Stimulated activated CD4-positive, alpha-beta T cell treated with anti-CD3 and anti-CD28 coated beads, Interleukin-12 subunit alpha, Interleukin-12 subunit beta, amount 100 ng/mL, for 4 hours (primary cell): ENCODE data around the gene TMEM179.

Experiments
- DNase-seq: peaks from one replicate; pipeline ENCODE4 v3.0.0-alpha.2; 2020

TMEM179 gene

GRCh38 chr14:104554088-104554607, 50.4 kb downstream of the TMEM179 start:
- DNase-seq, result no peak

DNA sequence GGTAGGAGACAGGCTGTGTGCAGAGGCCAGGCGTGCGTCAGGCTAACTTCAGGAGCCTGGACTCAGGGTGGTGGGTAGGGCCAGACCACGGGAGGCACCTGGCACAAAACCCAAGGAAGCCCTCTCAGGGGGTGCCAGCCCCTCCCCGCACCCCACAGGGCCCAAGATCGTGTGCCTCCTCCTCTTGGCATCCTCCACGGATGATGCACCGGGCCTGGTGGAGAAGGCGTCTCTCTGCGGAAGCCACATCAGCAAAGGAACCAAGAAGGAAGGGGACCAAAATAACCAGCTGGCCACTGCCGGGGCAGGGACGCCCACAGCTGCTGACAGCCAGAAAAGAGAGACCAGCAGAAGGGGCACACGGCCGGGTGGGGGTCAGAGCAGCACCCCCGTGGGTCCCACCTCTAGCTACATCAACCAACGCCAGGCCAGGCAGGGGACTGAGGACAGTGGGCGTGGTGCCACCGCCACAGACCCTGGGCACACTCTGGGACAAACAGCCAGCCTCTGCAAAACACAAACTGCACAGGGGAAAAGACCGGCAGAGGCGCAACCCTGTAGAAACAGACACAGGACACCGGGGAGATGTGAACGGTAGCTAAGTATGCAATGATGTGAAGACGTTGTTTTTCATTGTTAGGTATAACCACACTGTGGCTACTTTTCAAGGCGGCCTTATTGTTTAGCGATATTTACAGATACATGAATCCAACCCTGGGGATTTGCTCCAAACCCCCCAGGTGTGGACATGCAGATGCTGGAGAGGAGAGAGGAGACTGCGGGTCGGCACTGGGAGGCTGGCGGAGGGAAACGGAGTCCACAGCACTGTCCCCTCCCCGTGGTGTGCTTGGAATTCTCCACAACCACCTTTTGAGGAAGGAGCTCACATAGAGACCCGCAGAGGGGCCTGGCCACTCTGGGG, 51.1 kb downstream of the TMEM179 start:
- no peak for DNase-seq

GRCh38 chr14:104552738-104553125, 51.8 kb downstream of the TMEM179 start:
- DNase-seq, result no peak

- no peak for DNase-seq
Observed at GRCh38 chr14:104551851-104552737, 52.5 kb downstream of the TMEM179 start.

GRCh38 chr14:104550861-104551728, 53.5 kb downstream of the TMEM179 start:
- DNase-seq, result no peak

- no peak for DNase-seq
Observed at GRCh38 chr14:104550340-104550860, 54.2 kb downstream of the TMEM179 start.

DNA sequence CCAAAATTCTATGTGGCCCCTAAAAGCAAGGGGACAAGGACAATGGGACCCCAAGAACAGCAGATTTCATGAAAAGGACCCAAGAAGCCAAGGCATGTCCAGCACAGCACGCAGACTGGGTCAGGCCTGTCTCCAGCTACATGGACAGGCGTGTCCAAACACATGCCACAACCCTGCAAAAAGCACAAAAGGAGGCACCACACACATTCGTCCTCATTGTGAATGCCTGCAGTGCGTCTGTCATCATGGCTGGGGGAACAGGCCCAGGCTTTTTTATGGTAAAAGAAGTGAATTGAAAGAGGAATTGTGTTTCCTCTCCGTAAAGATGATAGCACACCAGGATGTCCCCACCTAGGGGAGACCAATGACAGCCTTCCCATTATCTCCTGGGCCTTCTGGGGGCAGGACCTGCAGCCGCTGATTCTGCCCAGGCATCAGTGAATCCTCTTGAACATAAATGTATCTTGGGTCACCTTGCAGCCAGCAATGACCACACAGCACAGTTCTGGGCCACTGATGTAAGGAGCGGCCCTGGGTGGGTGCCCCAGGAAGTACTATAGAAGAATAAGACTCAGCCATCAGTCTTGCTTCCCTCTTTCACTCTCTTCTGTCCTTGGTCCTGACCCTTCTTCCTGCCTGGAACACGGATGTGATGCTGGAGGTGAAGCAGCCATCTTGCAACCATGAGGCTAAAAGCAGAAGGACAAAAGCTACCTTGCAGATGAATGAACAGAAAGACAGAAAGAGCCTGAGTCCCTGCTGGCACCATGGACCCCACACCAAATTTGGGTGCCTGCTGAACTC, 54.8 kb downstream of the TMEM179 start:
- DNase-seq, result no peak

- DNase-seq, result no peak
Observed at GRCh38 chr14:104548802-104549535, 55.6 kb downstream of the TMEM179 start.

- no peak for DNase-seq
Observed at GRCh38 chr14:104547998-104548700, 56.4 kb downstream of the TMEM179 start.

DNA sequence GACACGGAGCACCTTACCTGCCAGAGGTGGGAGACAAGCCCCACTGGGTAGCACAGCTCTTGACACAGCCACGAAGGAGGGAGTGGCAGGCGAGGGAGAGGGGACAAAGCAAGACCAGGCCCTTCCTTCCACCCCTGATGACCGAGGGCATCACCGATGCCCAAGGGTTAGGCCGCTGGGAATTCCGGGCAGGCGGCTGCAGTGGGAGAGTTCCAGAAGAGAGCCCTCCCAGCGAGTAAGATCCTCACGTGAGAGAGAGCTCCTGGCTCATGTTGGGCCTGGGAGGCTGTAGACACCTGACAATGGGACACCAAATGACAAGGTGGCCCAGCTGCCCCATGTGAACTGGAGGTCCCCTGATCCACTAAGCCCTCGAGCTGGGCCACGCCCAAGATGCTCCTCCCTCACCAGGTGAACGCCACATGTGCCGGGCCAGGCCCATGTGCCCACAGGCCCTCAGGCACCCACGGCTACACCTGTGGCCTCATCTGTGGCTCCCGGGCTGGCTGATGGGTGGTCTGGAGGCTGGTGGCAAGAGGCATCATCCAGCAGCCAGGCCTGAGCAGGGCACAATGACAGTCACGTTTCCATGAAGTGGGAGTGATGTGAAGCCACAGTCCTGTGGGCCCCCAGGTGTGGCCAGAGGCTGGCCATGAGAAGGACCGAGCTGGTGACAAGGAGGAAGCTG, 57.1 kb downstream of the TMEM179 start:
- no peak for DNase-seq

- no peak for DNase-seq
Observed at GRCh38 chr14:104546591-104547309, 57.8 kb downstream of the TMEM179 start.

DNA sequence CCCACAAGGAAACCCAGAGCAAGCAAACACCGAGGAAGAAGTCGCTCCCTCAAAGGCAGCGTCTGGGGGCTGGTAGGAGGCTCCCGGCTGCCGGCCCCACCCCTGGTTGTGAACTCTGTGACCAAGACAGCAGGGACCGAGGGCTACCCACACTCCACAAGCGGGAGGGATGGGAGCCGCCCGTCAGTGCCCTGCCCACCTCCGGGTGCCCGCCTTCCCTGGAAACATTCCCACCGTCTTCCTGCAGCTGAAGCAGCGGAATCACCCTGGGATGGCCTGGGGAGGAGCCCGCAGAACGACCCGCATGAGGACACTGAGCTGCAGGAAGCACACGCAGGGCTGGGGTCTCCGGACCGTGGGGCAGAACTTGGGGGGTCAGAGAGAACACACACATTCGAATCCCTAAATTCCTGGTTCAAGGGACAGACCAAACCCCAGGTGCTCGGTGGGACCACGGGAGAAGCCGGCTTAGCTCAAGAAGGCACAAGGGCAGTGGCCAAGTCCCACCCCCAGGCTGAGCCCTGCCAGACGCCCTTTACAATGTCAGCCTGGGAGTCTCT, 58.5 kb downstream of the TMEM179 start:
- DNase-seq, result no peak

DNA sequence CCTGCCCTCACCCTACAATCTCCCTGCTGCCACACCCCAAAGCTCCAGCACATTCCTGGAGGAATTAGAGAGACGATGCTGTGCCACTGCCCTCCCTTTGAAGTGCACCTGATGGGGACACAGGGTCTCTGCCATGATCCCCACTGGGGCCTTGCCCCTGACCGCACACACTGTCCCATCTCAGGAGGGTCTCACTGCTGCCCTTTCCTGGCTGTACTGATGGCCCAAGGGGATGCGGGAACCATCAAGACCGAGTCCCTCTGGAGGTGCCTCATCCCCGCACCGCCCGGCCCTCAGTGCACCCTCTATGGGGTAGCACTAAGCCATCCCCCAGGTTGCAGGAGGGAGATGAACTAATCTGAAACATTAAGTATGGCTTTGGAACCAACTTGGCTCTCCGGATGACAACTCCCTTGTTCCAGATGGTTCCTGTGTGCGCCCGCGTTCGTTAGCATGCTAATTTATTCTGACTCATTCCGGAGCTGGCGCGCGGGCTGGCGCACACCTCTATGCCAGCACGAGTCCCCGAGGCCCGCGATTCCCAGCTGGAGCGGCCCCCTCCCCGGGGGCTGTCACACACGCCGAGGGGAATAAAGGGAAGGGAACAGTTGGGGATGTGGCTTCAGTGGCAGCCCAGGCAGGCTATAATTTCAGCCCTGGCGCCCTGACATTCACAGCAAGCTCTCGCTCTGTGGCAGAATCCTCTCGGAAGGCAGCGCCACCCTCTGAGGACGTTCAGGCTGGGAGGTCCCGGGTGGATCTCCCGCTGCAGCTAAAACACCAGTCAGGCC, 59.2 kb downstream of the TMEM179 start:
- DNase-seq, result no peak

DNA sequence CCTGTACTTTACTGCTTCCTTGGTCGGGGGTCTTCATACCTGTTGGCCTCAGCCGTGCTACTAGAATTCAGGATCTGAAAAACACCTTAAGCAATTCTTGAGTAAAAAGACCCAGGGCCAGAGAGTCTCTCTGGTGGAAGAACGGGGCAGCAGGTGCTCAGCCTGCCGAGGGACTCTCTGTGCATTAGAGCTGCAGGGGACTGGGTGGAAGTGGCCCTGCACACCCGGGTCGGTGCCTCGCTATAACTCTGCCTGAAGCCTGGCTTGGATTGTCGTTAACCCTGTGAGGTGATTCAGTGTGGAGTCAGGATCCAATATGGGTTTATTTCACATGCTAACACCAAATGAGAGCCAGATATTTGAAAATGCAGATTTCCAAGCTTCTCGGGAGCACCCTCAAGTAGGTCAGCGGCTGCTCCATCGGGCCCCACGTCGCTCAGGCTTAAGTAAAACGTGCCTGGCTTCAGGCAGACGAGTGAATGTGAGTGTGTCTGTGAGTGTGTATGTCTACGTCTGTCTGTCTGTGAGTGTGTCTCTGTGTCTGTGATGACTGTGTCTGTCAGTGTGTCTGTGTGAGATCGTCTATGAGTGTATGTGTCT, 60.1 kb downstream of the TMEM179 start:
- DNase-seq, result no peak

DNA sequence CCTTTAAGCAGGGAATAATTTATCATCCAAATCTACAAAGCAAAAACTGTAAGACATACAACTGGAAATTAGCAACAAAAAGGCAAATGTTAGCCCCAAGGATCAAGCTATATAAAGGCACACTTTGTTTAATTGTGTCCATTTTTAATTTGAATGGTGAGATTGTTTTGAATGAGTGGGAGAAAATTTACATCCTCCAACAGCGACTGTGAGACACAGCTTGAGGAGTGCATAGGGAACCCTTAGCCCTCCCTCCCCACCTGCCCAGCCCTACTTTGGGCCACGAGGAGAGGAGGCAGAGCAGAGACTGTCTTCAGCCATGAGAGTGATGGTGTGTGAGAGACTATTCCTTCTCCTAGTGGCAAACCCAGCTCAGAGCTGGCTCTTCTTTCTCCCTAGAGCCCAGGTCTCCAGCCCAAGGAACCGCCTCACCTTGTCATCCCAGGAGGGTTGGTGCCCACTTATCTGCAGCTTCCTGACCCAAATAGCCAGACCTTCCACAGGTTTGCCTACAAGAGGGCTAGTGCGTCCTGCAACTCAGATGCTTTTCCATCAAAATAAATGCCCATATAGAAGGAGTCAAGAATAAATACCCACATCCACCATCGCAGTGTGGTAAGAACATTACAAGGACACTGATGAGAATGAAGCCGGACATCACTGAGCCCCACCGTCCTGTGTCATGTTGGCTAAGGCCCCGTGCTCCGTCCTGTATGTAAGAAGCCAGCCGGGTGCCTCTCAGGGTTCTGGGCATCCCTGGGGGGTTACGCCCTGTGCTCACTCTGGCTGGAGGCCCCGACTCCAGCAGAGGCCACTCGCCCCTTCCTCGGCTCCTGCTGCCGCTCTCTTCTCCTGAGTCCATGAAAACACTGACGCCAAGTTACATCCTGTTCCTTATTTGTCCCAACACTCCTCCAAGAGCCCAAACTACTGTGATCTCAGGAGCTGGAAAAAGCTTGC, 61.4 kb downstream of the TMEM179 start:
- no peak for DNase-seq
